HG02678 (cell line): ENCODE results near the gene PMS1.
"Not testable (repeated sequence)": the region's sequence is repeated elsewhere in the genome, so short reads cannot be mapped to it uniquely, and the experiment has no call there.

Source experiments
- ATAC-seq: cut with Tn5 transposase; IDR thresholded peaks from one replicate; pipeline ENCODE4 v1.9.1; 2021; ENCODE audit warnings: mild to moderate bottlenecking, moderate library complexity; ENCODE audit not compliant: unreplicated experiment

The PMS1 gene

GRCh38 chr2:189860161-189860560, 75.9 kb downstream of the PMS1 start:
- ATAC-seq = no peak

GRCh38 chr2:189862751-189863150, 78.5 kb downstream of the PMS1 start:
- no peak for ATAC-seq

GRCh38 chr2:189865826-189866225, 81.6 kb downstream of the PMS1 start:
- ATAC-seq = no peak

- ATAC-seq = no peak
Measured at GRCh38 chr2:189866296-189866695, 82.0 kb downstream of the PMS1 start.

GRCh38 chr2:189868896-189869295, 84.6 kb downstream of the PMS1 start:
- no peak for ATAC-seq

- ATAC-seq = no peak
Measured at GRCh38 chr2:189870381-189871085, 86.3 kb downstream of the PMS1 start.

- ATAC-seq = no peak
Measured at GRCh38 chr2:189873696-189874095, 89.4 kb downstream of the PMS1 start.

GRCh38 chr2:189874586-189875320, 90.5 kb downstream of the PMS1 start:
- ATAC-seq = no peak

GRCh38 chr2:189876271-189876670, 92.0 kb downstream of the PMS1 start:
- no peak for ATAC-seq

- ATAC-seq = no peak
Measured at GRCh38 chr2:189879716-189880081, 95.4 kb downstream of the PMS1 start.

- no peak for ATAC-seq
Measured at GRCh38 chr2:189880429-189880828, 96.2 kb downstream of the PMS1 start.

- no peak for ATAC-seq
Measured at GRCh38 chr2:189880832-189881492, 96.7 kb downstream of the PMS1 start.

- no peak for ATAC-seq
Measured at GRCh38 chr2:189885368-189885767, 101.1 kb downstream of the PMS1 start.

GRCh38 chr2:189892546-189893294, 108.5 kb downstream of the PMS1 start:
- ATAC-seq = not testable (repeated sequence)

GRCh38 chr2:189896809-189897208, 112.6 kb downstream of the PMS1 start:
- ATAC-seq = no peak

- no peak for ATAC-seq
Measured at GRCh38 chr2:189899101-189899500, 114.9 kb downstream of the PMS1 start.

- no peak for ATAC-seq
Measured at GRCh38 chr2:189900726-189901125, 116.5 kb downstream of the PMS1 start.

- no peak for ATAC-seq
Measured at GRCh38 chr2:189901664-189902063, 117.4 kb downstream of the PMS1 start.

GRCh38 chr2:189913821-189914220, 129.6 kb downstream of the PMS1 start:
- no peak for ATAC-seq

- ATAC-seq = no peak
Measured at GRCh38 chr2:189916651-189917050, 132.4 kb downstream of the PMS1 start.
